Pancreas (tissue), 10 donors: ENCODE results near the gene HOXB1. TPM values are rescaled to one million over a fixed set of nuclear protein-coding genes. Genes with fewer than 3 reads are reported as not detected.
"Not testable (repeated sequence)": the region's sequence is repeated elsewhere in the genome, so short reads cannot be mapped to it uniquely, and the experiment has no call there.

ENCODE experiments used
- ATAC-seq, 4 donors: fragments of 200-7000 bp; cut with Tn5 transposase; one replicate each; pipeline versions ENCODE4 v1.8.0 to v1.9.1; 2020; ENCODE audit warnings: mild to moderate bottlenecking in 4 of 4, moderate library complexity in 4 of 4
- DNase-seq, 6 donors: peaks; one replicate each; pipeline ENCODE4 v3.0.0-alpha.2; 2020
- FAIRE-seq: peaks from 2 replicates; lab custom pipeline; 2012; peaks lifted over from hg19 to GRCh38; lab: Jason Lieb, UNC
- H3K27ac ChIP-seq, 4 donors: fragments of 200-600 bp; sonication (generic); 1 replicate in 3 of 4; 2 replicates in 1 of 4; pipeline versions ENCODE4 v1.5.0 to v1.8.0; 2020
- H3K27me3 ChIP-seq, 4 donors: fragments of 200-600 bp; one replicate each; pipeline ENCODE4 v1.8.0; 2021
- H3K36me3 ChIP-seq, 3 donors: fragments of 200-600 bp; sonication (generic) in 1 of 3; one replicate each; pipeline versions ENCODE4 v1.5.0 to v1.8.0; 2020 to 2021
- H3K4me1 ChIP-seq, 3 donors: fragments of 200-600 bp; one replicate each; pipeline ENCODE4 v1.8.0; 2021
- H3K4me3 ChIP-seq, 4 donors: fragments of 200-600 bp; sonication (generic) in 2 of 4; one replicate each; pipeline versions ENCODE4 v1.5.0 to v1.8.0; 2020 to 2021
- H3K9me3 ChIP-seq, 4 donors: fragments of 200-600 bp; one replicate each; pipeline ENCODE4 v1.8.0; 2021
- WGBS, 2 donors: extraction: QIAGEN DNeasy Blood & Tissue Kit; methylation state at CpG; one replicate each; pipeline ENCODE4 v1.1.7; 2013; 5-methylcytosine and 5-hydroxymethylcytosine counted together
- intact Hi-C, 3 donors: fragments of 100-400 bp; cut with DNase I; formaldehyde crosslinking; loops; one replicate each; pipeline versions ENCODE4 v1.11.1 to v1.14.2; 2022
- polyA plus RNA-seq, 2 donors: library from polyadenylated mRNA; stranded (reverse); fragments of 200-250 nt; gene quantifications; one replicate each; pipeline ENCODE4 v1.2.3, GENCODE V29; 2013
- total RNA-seq, 6 donors: library from RNA; stranded (reverse); fragmentation: NEBNext Ultra II Directional in 4 of 6; extraction: Animal tissue kit (Norgen Biotek cat#: 25700) in 4 of 6; gene quantifications; one replicate each; pipeline versions ENCODE4 v1.2.1 to v1.2.4, GENCODE V29; 2021 to 2023
- TF ChIP-seq, protein P1 (sequence below), 4 donors: fragments of 200-600 bp; sonication (generic) in 3 of 4; IDR thresholded peaks; one replicate each; pipeline versions ENCODE4 v1.5.0 to v1.8.0; 2021; ENCODE audit warnings: antibody characterized with exemption in 4 of 4
- donor health status: healthy with polysubstance abuse.
- donor health status: DM: no; HTN: no; CAD: no; lungs with moderate emphysema.
- donor health status: DM: no; HTN: no; CAD: no.
- donor health status: control.
- donor health status: control.
- donor health status: Bipolar disorder and iron deficiency.
- donor health status: DM: yes; HTN: yes; CAD: no.
- donor health status: DM: no; HTN: no; CAD: no.
- donor health status: DM: no; HTN: no; CAD: no.
- donor health status: DM: yes; HTN: yes; CAD: no.

Gene HOXB1
- total and polyA plus RNA-seq, 8 donors = not detected

DNA sequence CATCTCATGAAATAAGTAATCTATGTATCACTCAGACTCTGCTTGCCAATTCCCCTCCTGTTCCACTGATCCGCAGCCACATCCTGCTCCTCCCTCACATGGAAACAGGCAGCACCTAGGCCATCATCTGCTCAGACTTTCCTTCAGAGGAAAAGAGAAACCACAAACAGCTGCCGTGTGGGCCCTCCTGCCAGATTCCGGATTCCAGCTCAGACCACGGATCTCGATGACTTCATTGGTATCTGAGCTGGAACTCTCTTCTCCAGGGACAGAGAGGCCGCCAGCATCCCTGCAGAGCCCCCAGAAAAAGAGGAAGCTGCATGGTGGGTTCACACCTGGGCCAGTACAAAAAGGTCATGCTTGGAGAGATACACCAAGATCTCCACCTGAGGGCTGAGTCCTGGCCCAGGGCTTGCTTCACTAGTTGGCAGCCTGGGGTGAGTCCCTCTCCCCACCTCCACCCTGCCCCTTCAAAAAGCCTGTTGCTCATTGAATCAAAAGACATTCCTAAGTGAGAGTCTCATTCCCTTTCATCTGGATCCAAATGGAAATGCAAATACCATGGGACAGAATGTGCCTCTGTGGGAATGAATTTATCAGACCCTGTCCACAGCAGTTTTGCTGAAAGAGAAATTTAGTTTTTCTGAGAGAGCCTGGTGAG lies 47.2 kb downstream of the HOXB1 start:
- no peak overlapping the region for H3K27ac ChIP-seq
- TF ChIP-seq, protein P1, sequence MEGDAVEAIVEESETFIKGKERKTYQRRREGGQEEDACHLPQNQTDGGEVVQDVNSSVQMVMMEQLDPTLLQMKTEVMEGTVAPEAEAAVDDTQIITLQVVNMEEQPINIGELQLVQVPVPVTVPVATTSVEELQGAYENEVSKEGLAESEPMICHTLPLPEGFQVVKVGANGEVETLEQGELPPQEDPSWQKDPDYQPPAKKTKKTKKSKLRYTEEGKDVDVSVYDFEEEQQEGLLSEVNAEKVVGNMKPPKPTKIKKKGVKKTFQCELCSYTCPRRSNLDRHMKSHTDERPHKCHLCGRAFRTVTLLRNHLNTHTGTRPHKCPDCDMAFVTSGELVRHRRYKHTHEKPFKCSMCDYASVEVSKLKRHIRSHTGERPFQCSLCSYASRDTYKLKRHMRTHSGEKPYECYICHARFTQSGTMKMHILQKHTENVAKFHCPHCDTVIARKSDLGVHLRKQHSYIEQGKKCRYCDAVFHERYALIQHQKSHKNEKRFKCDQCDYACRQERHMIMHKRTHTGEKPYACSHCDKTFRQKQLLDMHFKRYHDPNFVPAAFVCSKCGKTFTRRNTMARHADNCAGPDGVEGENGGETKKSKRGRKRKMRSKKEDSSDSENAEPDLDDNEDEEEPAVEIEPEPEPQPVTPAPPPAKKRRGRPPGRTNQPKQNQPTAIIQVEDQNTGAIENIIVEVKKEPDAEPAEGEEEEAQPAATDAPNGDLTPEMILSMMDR (IDR thresholded peaks at IDR 0.05) = no peak
- no peaks in the 10 kb centered on the region for H3K4me1 ChIP-seq
- no peak overlapping the region for H3K4me3 ChIP-seq
- ATAC-seq (peak in 2 of 4 donors; percentile 68 to 73), FAIRE-seq (no peak), DNase-seq (peak in 1 of 6 donors; percentile 21)
- 47 to 51% methylated on average over 6 of the region's 6 CpGs for WGBS, 2 donors
- H3K36me3 ChIP-seq = no peaks in the 10 kb centered on the region
- intact Hi-C loops = no loop called here
- no peaks in the 10 kb centered on the region for H3K9me3 ChIP-seq
- no peaks in the 10 kb centered on the region for H3K27me3 ChIP-seq

DNA sequence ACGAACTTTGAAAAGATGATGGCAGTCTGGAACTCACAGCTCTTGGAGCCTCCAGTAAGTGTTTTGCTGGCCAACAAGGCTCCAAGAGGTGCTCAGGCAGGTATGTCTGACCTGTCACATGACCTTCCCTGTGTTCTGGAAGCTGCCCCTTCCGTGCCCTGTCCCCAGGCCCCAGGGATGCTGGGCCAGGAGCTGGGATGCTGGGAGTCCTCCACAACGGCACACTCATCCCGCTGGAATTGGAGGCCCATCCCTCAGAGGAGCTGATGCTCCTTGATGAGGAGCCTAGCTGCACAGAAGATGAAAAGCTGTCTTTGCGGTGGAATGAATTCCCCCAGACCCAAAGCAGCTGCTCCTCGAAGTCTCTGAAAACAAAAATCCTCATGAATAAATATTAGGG lies 47.8 kb downstream of the HOXB1 start:
- no peaks in the 10 kb centered on the region for H3K27me3 ChIP-seq
- intact Hi-C loops = no loop called here
- no peaks in the 10 kb centered on the region for H3K4me1 ChIP-seq
- no peak overlapping the region for H3K27ac ChIP-seq
- DNase-seq (peak in 1 of 6 donors; percentile 20), FAIRE-seq (no peak), ATAC-seq (peak in 1 of 4 donors; percentile 48)
- WGBS, 2 donors = 70 to 73% methylated on average over 6 of the region's 6 CpGs
- TF ChIP-seq, protein P1 (IDR thresholded peaks at IDR 0.05) = no peak
- H3K4me3 ChIP-seq = no peak overlapping the region
- H3K9me3 ChIP-seq = no peaks in the 10 kb centered on the region
- H3K36me3 ChIP-seq = no peaks in the 10 kb centered on the region

DNA sequence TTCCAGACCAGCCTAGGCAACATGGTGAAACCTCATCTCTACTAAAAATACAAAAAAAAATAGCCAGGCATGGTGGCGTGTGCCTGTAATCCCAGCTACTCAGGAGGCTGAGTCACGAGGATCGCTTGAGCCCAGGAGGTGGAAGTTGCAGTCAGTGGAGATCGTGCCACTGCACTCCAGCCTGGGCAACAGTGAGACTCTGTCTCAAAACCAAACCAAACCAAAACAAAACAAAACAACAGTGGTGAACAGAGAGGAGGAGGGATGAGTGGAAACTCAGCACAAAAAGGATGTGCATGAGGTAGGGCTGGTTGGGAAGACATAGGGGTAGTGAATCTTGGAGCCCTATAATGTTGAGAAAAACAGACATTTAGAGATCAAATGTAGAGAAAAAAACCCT lies 48.5 kb downstream of the HOXB1 start:
- intact Hi-C loops, FAIRE-seq: not testable (repeated sequence)
- 82 to 93% methylated on average over 4 of the region's 4 CpGs for WGBS, 2 donors

DNA sequence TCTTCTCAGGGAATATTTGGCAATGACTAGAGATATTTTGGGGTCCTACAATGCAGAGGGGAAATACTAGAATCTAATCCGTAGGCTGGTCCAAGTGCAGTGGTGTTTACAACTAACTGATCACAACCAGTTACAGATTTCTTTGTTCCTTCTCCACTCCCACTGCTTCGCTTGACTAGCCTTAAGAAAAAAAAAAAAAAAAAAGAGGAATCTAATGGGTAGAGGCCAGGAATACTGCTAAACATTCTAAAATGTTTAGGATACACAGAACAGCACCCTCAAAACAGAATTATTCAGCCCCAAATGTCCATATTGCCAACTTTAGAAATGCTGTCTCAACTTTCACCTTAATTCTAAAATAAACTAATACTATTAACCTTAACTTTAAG lies 51.8 kb downstream of the HOXB1 start:
- no peaks in the 10 kb centered on the region for H3K9me3 ChIP-seq
- TF ChIP-seq, protein P1 (IDR thresholded peaks at IDR 0.05) = no peak
- no peaks in the 10 kb centered on the region for H3K4me1 ChIP-seq
- peaks cover 0 to 3% (median 0%) of the 10 kb centered on the region in 4 donors for H3K27me3 ChIP-seq
- no peak overlapping the region for H3K27ac ChIP-seq
- intact Hi-C loops = no loop called here
- no peaks in the 10 kb centered on the region for H3K36me3 ChIP-seq
- ATAC-seq (no peak), DNase-seq (no peak), FAIRE-seq (no peak)
- no peak overlapping the region for H3K4me3 ChIP-seq
- 67 to 82% methylated on average over 2 of the region's 2 CpGs for WGBS, 2 donors

More for the DNA sequence above, 48.5 kb downstream of the HOXB1 start:
- not testable (repeated sequence) for DNase-seq, H3K27me3 ChIP-seq, H3K36me3 ChIP-seq, H3K4me1 ChIP-seq, H3K4me3 ChIP-seq, H3K9me3 ChIP-seq, H3K27ac ChIP-seq, ATAC-seq

Other genes starting within 250 kb of the HOXB1 start
- gene SKAP1, start 100.8 kb downstream of the HOXB1 start, total RNA-seq = 1 to 10 TPM in 5 of 6 donors, under 1 TPM in 1; 0.92 to 5.2 (median 2.8) TPM
- 1 to 10 TPM; 2.9 to 3.2 TPM for gene SKAP1, start 100.8 kb downstream of the HOXB1 start, polyA plus RNA-seq
- 1 to 10 TPM in 3 of 6 donors, under 1 TPM in 3; 0.39 to 5.1 (median 1.3) TPM for gene HOXB2, start 14.1 kb upstream of the HOXB1 start, total RNA-seq
- 1 to 10 TPM; 2.2 to 4.6 TPM for gene HOXB2, start 14.1 kb upstream of the HOXB1 start, polyA plus RNA-seq
- 1 to 10 TPM in 1 of 6 donors, under 1 TPM in 5; 0.22 to 2.5 (median 0.57) TPM for gene HOXB4, start 47.3 kb upstream of the HOXB1 start, total RNA-seq
- under 1 TPM; 0.89 to 0.91 TPM for gene HOXB4, start 47.3 kb upstream of the HOXB1 start, polyA plus RNA-seq
- 1 to 10 TPM; 1.1 to 5.6 (median 1.6) TPM for gene HOXB3, start 59.2 kb upstream of the HOXB1 start, total RNA-seq
- 1 to 10 TPM; 3.3 to 5.6 TPM for gene HOXB3, start 59.2 kb upstream of the HOXB1 start, polyA plus RNA-seq
- gene HOXB5, start 62.8 kb upstream of the HOXB1 start, total RNA-seq = under 1 TPM; 0.19 to 0.90 (median 0.26) TPM
- gene HOXB5, start 62.8 kb upstream of the HOXB1 start, polyA plus RNA-seq = 1 to 10 TPM in 1 of 2 donors, under 1 TPM in 1; 0.80 to 1.0 TPM
- gene HOXB6, start 74.0 kb upstream of the HOXB1 start, total RNA-seq = 1 to 10 TPM in 1 of 6 donors, under 1 TPM in 5; 0.12 to 1.2 (median 0.42) TPM
- 1 to 10 TPM; 1.8 TPM for gene HOXB6, start 74.0 kb upstream of the HOXB1 start, polyA plus RNA-seq
- gene HOXB7, start 80.0 kb upstream of the HOXB1 start, total RNA-seq = under 1 TPM in 4 of 6 donors, not detected in 2; 0.35 to 0.94 (median 0.41) TPM
- gene HOXB7, start 80.0 kb upstream of the HOXB1 start, polyA plus RNA-seq = 1 to 10 TPM; 1.1 to 1.3 TPM
- under 1 TPM in 1 of 6 donors, not detected in 5; 0.09 TPM for gene HOXB8, start 84.3 kb upstream of the HOXB1 start, total RNA-seq
- gene HOXB8, start 84.3 kb upstream of the HOXB1 start, polyA plus RNA-seq = under 1 TPM; 0.12 to 0.15 TPM
- gene HOXB9, start 95.3 kb upstream of the HOXB1 start, total RNA-seq = under 1 TPM in 1 of 6 donors, not detected in 5; 0.25 TPM
- not detected for gene HOXB9, start 95.3 kb upstream of the HOXB1 start, polyA plus RNA-seq
- gene PRAC1, start 191.5 kb upstream of the HOXB1 start, total RNA-seq = not detected
- not detected for gene PRAC1, start 191.5 kb upstream of the HOXB1 start, polyA plus RNA-seq
- gene PRAC2, start 192.2 kb upstream of the HOXB1 start, total RNA-seq = not detected
- gene PRAC2, start 192.2 kb upstream of the HOXB1 start, polyA plus RNA-seq = not detected
- gene HOXB13, start 197.7 kb upstream of the HOXB1 start, total RNA-seq = under 1 TPM in 1 of 6 donors, not detected in 5; 0.06 TPM
- gene HOXB13, start 197.7 kb upstream of the HOXB1 start, polyA plus RNA-seq = not detected